ENCODE results near the gene BMP7.

The BMP7 gene

DNA sequence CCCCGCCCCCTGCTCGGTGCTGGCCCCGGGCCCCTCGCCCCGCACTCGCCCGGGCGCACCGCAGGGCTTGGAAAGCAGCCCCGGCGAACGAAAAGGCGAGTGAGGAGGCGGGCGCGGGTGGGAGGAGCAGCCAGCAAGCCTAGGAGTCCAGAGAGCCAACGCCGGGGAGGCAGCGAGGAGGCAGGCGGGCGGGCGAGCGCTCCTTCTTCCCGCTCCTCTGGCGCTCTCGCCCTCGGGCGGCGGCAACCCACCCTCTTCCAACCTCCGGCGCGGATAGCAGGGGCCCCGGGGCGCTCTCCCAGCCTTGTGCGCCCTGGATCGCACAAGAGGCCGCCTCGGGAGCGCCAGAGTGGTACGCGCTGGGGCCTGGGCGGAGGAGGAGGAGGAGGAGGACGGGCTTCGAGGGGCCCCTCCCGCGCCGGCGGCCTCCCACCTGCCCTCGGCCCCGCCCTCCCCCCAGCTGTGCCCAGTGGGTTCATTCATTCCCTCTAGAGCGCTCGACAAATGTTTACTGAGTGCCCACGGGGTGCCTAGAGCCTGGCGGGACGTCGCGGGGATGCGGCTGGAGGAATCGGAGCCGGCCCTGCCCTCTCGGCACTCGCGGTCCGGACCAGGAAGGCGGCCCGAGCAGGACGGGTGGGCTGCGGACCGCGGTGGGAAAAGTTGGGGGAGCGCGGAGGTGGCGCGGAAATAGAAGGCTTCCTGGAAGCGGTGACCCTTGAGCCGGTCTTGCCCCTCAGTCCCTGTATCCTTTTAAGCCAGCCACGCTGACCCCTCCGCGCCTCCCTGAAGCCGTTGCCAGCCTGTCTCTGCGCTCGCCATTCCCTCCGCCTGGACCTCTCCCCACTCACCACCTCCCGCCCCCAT, at the start of gene BMP7:
TSS of gene BMP7 (minus strand) at position 351 of the 867 bp plus-strand sequence. CDS start 519 bp downstream, outside the sequence.
- no peak for DNase-seq

DNA sequence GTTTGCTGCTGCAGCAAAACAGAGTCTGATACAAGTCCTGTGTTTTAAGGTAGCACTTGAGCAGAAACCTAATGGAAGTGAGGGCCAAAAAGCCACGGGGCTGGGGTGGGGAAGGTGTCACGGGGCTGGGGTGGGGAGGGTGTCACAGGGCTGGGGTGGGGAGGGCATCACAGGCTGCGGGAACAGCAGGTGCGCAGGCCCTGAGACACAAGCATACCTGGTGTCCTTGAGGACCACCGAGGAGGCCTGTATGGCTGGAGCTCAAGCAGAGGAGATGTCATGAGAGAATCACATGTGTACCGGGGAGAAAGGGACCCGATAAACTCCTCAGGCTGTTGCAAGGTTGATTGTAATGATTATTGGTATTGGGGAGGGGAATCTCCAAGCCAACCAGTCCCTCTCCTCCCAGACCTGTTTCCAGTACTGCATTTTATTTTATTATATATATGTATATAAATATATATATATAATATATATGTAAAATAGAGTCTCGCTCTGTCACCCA, 49.6 kb upstream of the BMP7 start:
- no peak for DNase-seq

GRCh38 chr20:57315083-57315975, 48.9 kb upstream of the BMP7 start:
- DNase-seq = no peak

GRCh38 chr20:57313951-57314350, 47.5 kb upstream of the BMP7 start:
- DNase-seq = no peak

GRCh38 chr20:57313230-57313629, 46.8 kb upstream of the BMP7 start:
- no peak for DNase-seq

DNA sequence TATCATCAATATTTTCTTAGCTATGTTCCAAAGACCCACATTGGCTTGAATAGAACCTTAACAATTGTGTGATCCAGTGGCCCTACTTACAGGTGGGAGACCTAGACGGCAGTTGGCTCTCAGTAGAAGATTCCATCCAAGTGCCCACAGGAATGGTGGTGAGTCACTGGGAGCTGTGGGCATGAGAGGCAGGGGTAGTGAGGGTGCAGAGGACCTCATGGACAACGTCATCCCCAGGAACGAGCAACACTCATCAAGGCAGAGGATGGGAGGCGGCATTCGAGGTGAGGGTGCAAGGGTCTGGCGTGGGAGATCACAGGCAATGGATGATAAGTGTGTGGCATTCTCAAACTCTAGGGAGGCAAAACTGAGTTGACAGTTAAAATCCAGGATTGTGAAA, 45.7 kb upstream of the BMP7 start:
- DNase-seq = no peak

- no peak for DNase-seq
Measured at GRCh38 chr20:57310821-57311514, 44.5 kb upstream of the BMP7 start.

DNA sequence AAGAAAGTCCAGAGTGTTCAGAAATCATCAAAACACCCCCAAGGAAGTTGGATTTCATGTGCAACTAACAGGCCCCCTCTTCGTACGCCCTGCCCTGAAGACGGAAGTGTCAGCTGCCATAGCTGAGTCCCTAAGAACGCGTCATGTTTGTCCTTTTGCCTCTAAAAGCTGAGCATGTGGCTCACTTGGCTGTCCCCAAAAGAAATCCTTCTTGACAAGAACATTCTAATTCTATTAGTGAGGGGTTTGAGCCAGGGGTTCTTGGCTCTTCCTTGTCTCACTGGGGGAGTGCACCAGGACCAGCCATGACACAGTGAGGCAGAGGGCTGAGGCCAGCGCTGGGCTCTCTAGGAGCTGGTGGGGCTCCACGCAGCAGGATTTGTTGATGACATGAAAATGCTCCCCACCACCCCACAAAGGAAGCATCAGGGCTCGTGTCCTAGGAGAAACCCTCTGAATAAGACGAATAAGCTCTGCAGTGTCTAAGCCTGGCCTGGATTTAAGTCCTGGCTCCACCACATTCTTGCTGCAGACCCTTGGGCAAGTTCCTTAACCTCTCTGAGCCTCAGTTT, 43.2 kb upstream of the BMP7 start:
- DNase-seq = no peak

DNA sequence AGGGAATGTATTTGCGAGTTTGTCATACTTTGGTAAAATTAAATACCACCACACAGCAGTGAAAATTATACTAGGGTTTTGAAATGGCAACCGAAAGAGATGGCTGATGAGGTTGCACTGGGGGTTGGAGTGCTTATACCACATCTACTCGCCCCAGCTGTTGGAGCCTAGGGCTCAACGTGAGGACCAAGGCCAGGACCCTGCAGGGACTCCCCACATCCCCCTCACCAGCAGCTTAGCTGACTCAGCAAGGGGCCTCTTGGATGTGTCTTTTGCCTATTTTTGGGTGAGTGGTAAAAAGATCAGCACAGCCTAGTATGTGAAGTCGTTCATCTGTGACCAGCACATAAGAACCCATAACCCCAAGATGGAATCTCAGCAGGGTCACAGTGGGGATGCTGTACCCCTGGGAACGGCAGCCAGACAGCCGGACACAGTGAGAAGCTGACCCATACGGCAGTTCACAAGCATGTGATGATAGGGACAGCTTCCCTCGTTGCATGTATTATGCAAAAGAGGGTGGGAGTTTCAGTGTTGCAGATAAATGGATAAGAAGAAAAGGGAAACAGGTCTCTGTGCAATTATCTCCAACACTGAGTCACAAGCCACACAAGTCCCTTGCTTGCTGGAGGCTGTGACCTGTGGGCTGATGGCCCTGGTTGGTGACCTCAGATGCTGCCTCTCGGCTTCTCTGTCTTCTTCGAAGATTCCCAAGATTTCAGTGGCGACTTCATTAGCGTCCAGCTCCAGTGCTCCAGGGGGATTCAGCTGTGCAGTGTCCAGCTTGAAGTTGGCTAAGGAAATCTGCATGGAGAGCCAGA, 42.2 kb upstream of the BMP7 start:
- no peak for DNase-seq

DNA sequence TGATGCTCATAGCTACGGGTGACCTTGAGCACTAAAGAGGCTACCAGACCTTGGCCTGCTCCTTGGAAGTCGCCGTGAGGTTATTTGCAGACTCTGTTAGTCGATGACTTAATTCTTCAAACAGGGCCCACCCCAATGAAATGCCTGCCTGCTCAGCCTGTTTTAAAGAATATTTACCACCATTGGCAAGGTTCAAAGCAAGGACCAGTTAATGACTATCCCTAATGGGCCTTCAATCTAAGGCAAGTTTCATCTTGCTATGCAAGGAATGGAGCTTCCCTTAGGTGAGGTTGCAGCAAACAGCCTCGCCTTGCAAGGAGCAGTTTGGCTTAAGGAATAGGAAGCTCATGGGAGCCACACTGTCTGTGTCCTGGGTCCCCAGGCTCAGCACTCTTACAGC, 40.3 kb upstream of the BMP7 start:
- no peak for DNase-seq

GRCh38 chr20:57301026-57301425, 34.6 kb upstream of the BMP7 start:
- DNase-seq = no peak

GRCh38 chr20:57298457-57298856, 32.0 kb upstream of the BMP7 start:
- DNase-seq = no peak

- DNase-seq = no peak
Measured at GRCh38 chr20:57294550-57294949, 28.1 kb upstream of the BMP7 start.

DNA sequence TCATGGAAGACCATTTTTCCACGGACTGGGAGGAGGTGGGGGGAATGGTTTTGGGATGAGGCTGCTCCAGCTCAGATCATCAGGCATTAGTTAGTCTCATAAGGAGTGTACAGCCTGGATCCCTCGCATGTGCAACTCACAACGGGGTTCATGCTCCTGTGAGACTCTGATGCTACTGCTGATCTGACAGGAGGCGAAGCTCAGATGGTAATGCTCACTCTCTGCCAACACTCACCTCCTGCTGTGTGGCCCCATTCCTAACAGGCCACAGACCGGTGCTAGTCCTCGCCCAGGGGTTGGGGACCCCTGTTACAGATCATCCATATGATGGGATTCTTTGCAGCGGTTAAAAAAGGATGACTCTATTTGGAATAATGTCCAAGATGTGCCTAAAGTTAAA, 27.6 kb upstream of the BMP7 start:
- no peak for DNase-seq

DNA sequence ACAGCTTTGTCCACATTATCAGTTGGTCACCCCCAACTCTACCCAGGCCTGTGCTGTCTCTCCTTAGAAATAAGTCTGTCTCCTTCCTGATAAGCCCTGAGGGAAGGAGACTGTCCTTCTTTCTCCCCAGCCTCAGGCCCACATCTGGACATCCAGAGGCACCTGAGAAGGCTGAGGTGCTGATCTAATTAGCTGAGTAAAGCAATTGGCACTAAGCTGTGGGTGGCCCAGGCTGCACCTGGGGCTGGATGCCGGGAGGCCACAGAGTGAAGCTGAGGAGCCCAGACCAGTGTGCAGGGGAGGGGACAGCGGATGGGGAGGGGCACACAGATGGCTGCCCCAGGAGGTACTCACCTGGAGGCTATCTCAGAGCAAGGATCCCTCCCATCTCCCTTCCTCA, 26.2 kb upstream of the BMP7 start:
- no peak for DNase-seq

GRCh38 chr20:57291694-57292093, 25.3 kb upstream of the BMP7 start:
- no peak for DNase-seq

GRCh38 chr20:57291003-57291402, 24.6 kb upstream of the BMP7 start:
- DNase-seq = no peak

DNA sequence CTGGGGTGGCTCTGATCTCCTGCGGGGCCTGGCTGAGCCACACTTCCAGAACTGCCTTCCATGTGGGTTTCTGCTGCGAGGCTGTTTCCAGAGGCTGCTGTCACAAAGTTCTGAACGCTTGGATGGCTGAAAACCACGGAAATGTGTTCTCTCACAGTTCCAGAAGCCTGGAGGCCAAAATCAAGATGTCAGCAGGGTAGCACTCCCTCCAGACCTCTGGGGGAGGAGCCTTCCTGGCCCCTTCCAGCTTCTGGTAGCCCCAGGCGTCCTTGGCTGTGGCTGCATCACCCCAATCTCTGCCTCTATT, 23.7 kb upstream of the BMP7 start:
- no peak for DNase-seq

DNA sequence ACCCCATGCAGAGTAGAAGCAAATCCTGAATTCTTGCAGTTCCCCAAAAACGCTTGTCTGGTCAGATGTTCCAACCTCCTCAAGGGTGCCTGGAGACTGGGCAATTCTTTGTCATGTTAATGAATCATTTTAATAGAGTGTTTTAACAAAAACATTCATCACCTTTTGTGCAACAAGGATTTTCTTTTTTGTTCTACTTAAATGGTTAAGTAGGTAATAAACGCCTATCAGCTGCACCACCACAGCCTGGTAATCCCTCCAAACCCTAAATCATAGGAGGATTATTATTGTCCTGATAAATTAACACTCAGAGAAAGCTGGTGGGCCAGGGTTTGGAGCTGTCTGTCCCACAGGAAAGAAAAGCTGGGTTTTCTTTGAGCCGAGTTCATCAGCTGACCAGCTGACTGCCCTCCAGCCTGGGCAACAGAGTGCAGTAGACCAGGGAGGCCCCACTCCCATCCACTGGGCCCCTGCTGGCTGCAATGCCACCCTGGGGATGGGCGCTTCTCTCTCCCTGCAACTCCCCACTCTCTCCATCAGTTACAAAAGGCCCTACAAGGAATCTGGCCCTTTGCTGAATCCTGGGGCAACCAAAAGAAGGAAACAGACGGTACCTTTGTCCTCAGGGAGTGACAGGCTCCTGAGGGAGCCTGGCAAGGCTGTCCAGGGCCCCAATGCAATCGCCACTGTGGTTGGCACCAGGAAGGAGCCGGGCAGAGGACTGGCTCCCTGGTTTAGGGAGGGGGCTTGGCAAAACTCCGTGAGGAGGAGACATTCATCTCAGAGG, 23.1 kb upstream of the BMP7 start:
- DNase-seq = no peak

GRCh38 chr20:57288651-57289277, 22.3 kb upstream of the BMP7 start:
- DNase-seq = no peak

DNA sequence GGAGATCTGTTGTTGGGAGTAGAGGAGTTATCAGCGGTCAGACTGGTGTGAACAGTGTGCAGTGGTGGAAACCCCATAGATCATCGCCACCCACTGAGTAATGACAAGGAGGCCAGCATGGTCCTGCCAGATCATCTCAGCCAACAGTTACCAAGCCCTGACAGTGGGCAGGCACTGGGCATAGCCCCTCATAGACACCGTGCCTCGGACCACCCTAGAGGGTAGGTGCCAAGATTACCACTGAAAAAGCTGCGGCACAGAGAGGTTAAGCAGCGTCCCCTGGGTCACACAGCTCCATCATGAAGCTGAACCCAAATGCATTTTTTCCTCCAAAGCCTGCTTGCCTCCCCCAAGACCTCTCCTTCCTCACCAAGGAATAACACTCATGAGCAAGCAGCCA, 21.5 kb upstream of the BMP7 start:
- DNase-seq = no peak

Measured in activated CD4-positive, CD25-positive, alpha-beta regulatory T cell (primary cell).